H1 (cell line): Measurements from ENCODE around the gene PTPRD. TPM values are rescaled to one million over a fixed set of nuclear protein-coding genes. Genes with fewer than 3 reads are reported as not detected.

Source experiments
- CTCF ChIA-PET: fragments of 300-600 bp; sonication (Branson Sonifier 250); formaldehyde crosslinking; loops from one replicate; lab custom pipeline; 2021; ENCODE audit not compliant: partially characterized antibody; lab: Charles Lee
- POLR2A ChIA-PET: fragments of 300-600 bp; sonication (Branson Sonifier 250); formaldehyde crosslinking; loops from one replicate; lab custom pipeline; 2021; ENCODE audit warnings: inconsistent platforms; ENCODE audit not compliant: partially characterized antibody; lab: Charles Lee
- DNase-seq, 2 experiments: peaks; one replicate each; pipeline versions ENCODE4 v3.0.0 to v3.0.0-alpha.2; 2010 to 2022; ENCODE audit warnings: low spot score in 2 of 2, low read depth in 1 of 2, mixed read lengths in 1 of 2
- FAIRE-seq: peaks from 2 replicates; lab custom pipeline; 2011; peaks lifted over from hg19 to GRCh38; lab: Jason Lieb, UNC
- H2AFZ ChIP-seq: 2 replicates; pipeline ENCODE4 v1.8.1; 2012; ENCODE audit warnings: low read length, inconsistent platforms
- H2AK5ac ChIP-seq: 2 replicates; pipeline ENCODE4 v1.6.1; 2013; ENCODE audit warnings: low read depth, low read length
- H2BK120ac ChIP-seq: replicated peaks from 2 replicates; pipeline ENCODE3; 2013; ENCODE audit warnings: low read depth, low read length, inconsistent platforms
- H2BK12ac ChIP-seq: 2 replicates; pipeline ENCODE4 v1.6.1; 2013; ENCODE audit warnings: low read depth, low read length
- H2BK15ac ChIP-seq: 2 replicates; pipeline ENCODE4 v1.6.1; 2013; ENCODE audit warnings: low read length
- H2BK20ac ChIP-seq: 2 replicates; pipeline ENCODE4 v1.6.1; 2013; ENCODE audit warnings: low read length
- H2BK5ac ChIP-seq: 2 replicates; pipeline ENCODE4 v1.6.1; 2013; ENCODE audit warnings: low read depth, low read length
- H3K14ac ChIP-seq: 2 replicates; pipeline ENCODE4 v1.6.1; 2013; ENCODE audit warnings: inconsistent platforms; ENCODE audit not compliant: insufficient read length
- H3K18ac ChIP-seq: 2 replicates; pipeline ENCODE4 v1.6.1; 2013; ENCODE audit warnings: low read length; ENCODE audit errors: extremely low read depth
- H3K23ac ChIP-seq: 2 replicates; pipeline ENCODE4 v1.6.1; 2013; ENCODE audit warnings: inconsistent platforms; ENCODE audit not compliant: insufficient read length
- H3K23me2 ChIP-seq: 2 replicates; pipeline ENCODE4 v1.6.1; 2013; ENCODE audit warnings: low read depth, low read length
- H3K27ac ChIP-seq: 2 replicates; pipeline ENCODE4 v1.6.1; 2011; ENCODE audit warnings: low read depth, low read length, inconsistent platforms
- H3K27me3 ChIP-seq, 4 experiments: replicated peaks in 1 of 4; 1 replicate in 1 of 4; 2 replicates in 3 of 4; pipeline versions ENCODE4 v1.6.1 to v1.8.1; 2011 to 2013; ENCODE audit warnings: low read length in 3 of 4, mild to moderate bottlenecking in 3 of 4, inconsistent platforms in 2 of 4, mixed read lengths in 2 of 4, moderate library complexity in 1 of 4; ENCODE audit not compliant: control insufficient read depth in 3 of 4, insufficient read depth in 3 of 4; ENCODE audit errors: extremely low read depth in 1 of 4
- H3K36me3 ChIP-seq, 4 experiments: 2 replicates each; pipeline versions ENCODE4 v1.6.1 to v1.8.1; 2011 to 2013; ENCODE audit warnings: mild to moderate bottlenecking in 4 of 4, low read length in 3 of 4, moderate library complexity in 2 of 4, control low read depth in 1 of 4, inconsistent platforms in 1 of 4; ENCODE audit not compliant: insufficient read depth in 4 of 4, control insufficient read depth in 2 of 4
- H3K4ac ChIP-seq: replicated peaks from 2 replicates; pipeline ENCODE3; 2013; ENCODE audit warnings: low read length, low read depth, mixed read lengths, inconsistent platforms; ENCODE audit not compliant: insufficient read length
- H3K4me1 ChIP-seq, 4 experiments: replicated peaks in 1 of 4; 1 replicate in 1 of 4; 2 replicates in 3 of 4; pipeline versions ENCODE4 v1.6.1 to v1.8.1; 2011 to 2013; ENCODE audit warnings: low read length in 3 of 4, inconsistent platforms in 2 of 4, mixed read lengths in 1 of 4; ENCODE audit not compliant: insufficient read depth in 4 of 4, control insufficient read depth in 3 of 4
- H3K4me2 ChIP-seq, 2 experiments: 2 replicates each; pipeline versions ENCODE4 v1.6.1 to v1.8.1; 2011 to 2013; ENCODE audit warnings: low read depth in 2 of 2, low read length in 2 of 2, control low read depth in 1 of 2, inconsistent platforms in 1 of 2, mild to moderate bottlenecking in 1 of 2; ENCODE audit not compliant: insufficient read depth in 1 of 2
- H3K4me3 ChIP-seq, 4 experiments: fragments of 200-600, 300-600 bp in 1 of 4; sonication (generic), shearing (Covaris generic), sonication (Bioruptor Twin) in 1 of 4; 2 replicates each; pipeline versions ENCODE4 v1.5.1 to v1.8.1; 2011 to 2016; ENCODE audit warnings: low read length in 4 of 4, low read depth in 3 of 4, control low read depth in 2 of 4, inconsistent platforms in 2 of 4, mild to moderate bottlenecking in 2 of 4, mixed read lengths in 1 of 4, moderate library complexity in 1 of 4; ENCODE audit not compliant: insufficient read depth in 2 of 4; ENCODE audit errors: extremely low read depth in 1 of 4
- H3K56ac ChIP-seq: replicated peaks from 2 replicates; pipeline ENCODE3; 2013; ENCODE audit warnings: low read depth, mild to moderate bottlenecking, mixed read lengths, low read length, inconsistent platforms; ENCODE audit not compliant: insufficient read length
- H3K79me1 ChIP-seq: 2 replicates; pipeline ENCODE4 v1.6.1; 2013; ENCODE audit warnings: low read depth, low read length, control low read depth
- H3K79me2 ChIP-seq, 2 experiments: 2 replicates each; pipeline versions ENCODE4 v1.6.1 to v1.8.1; 2012 to 2013; ENCODE audit warnings: low read length in 2 of 2, mild to moderate bottlenecking in 2 of 2, inconsistent platforms in 1 of 2; ENCODE audit not compliant: insufficient read depth in 2 of 2, control insufficient read depth in 1 of 2
- H3K9ac ChIP-seq, 4 experiments: replicated peaks in 1 of 4; 1 replicate in 1 of 4; 2 replicates in 3 of 4; pipeline versions ENCODE4 v1.6.1 to v1.8.1; 2011 to 2013; ENCODE audit warnings: low read depth in 3 of 4, low read length in 3 of 4, control low read depth in 2 of 4, mild to moderate bottlenecking in 2 of 4, moderate library complexity in 2 of 4, inconsistent platforms in 1 of 4; ENCODE audit errors: extremely low read depth in 1 of 4
- H3K9me3 ChIP-seq, 2 experiments: 2 replicates each; pipeline versions ENCODE4 v1.6.1 to v1.8.1; 2012 to 2013; ENCODE audit warnings: mild to moderate bottlenecking in 2 of 2, moderate library complexity in 2 of 2, control low read depth in 1 of 2, inconsistent platforms in 1 of 2, low read depth in 1 of 2, low read length in 1 of 2, mixed read lengths in 1 of 2; ENCODE audit not compliant: insufficient read depth in 2 of 2
- H4K20me1 ChIP-seq, 2 experiments: replicated peaks in 1 of 2; 2 replicates each; pipeline versions ENCODE3 to v1.8.1; 2011 to 2013; ENCODE audit warnings: inconsistent platforms in 2 of 2, low read length in 2 of 2, mild to moderate bottlenecking in 1 of 2; ENCODE audit not compliant: insufficient read depth in 2 of 2, control insufficient read depth in 1 of 2
- H4K5ac ChIP-seq: 2 replicates; pipeline ENCODE4 v1.6.1; 2013; ENCODE audit warnings: low read length, low read depth, mixed read lengths, inconsistent platforms; ENCODE audit not compliant: insufficient read length
- H4K8ac ChIP-seq: 2 replicates; pipeline ENCODE4 v1.8.0; 2013; ENCODE audit warnings: mild to moderate bottlenecking, moderate library complexity, low read length, inconsistent platforms; ENCODE audit not compliant: insufficient read depth; ENCODE audit errors: extremely low read depth
- H4K91ac ChIP-seq: replicated peaks from 2 replicates; pipeline ENCODE3; 2013; ENCODE audit warnings: low read length, mixed read lengths, inconsistent platforms; ENCODE audit not compliant: insufficient read length
- CBX8 ChIP-seq: fragments of 300-800, 300-1000 bp; sonication (generic); IDR thresholded peaks from 2 replicates; pipeline ENCODE4 v1.7.1; 2016; ENCODE audit warnings: low read depth, low read length, borderline replicate concordance
- CEBPB ChIP-seq: IDR thresholded peaks from 2 replicates; pipeline ENCODE4 v1.6.1; 2012; ENCODE audit warnings: low read depth, low read length
- JUND ChIP-seq: IDR thresholded peaks from 2 replicates; pipeline ENCODE4 v1.6.1; 2011; ENCODE audit warnings: mild to moderate bottlenecking, improper control_type of control experiment, low read length
- MAX ChIP-seq: IDR thresholded peaks from 2 replicates; pipeline ENCODE4 v1.6.1; 2012; ENCODE audit warnings: inconsistent platforms
- POLR2A ChIP-seq, 2 experiments: IDR thresholded peaks; 1 replicate in 1 of 2; 2 replicates in 1 of 2; pipeline ENCODE4 v1.6.1; 2011; ENCODE audit warnings: low read depth in 2 of 2, low read length in 2 of 2, mild to moderate bottlenecking in 2 of 2; ENCODE audit errors: control extremely low read depth in 1 of 2
- RFX5 ChIP-seq: IDR thresholded peaks from 2 replicates; pipeline ENCODE4 v1.6.1; 2011; ENCODE audit warnings: low read depth, low read length, improper control_type of control experiment, borderline replicate concordance
- RXRA ChIP-seq: IDR thresholded peaks from 2 replicates; pipeline ENCODE4 v1.6.1; 2011; ENCODE audit warnings: low read depth, mild to moderate bottlenecking, low read length, moderate library complexity; ENCODE audit not compliant: insufficient read depth
- SP2 ChIP-seq: IDR thresholded peaks from 2 replicates; pipeline ENCODE4 v1.6.1; 2012; ENCODE audit warnings: mild to moderate bottlenecking, low read length, inconsistent platforms
- SUZ12 ChIP-seq: fragments of 200-600 bp; sonication (generic); IDR thresholded peaks from 2 replicates; pipeline ENCODE4 v1.6.1; 2012; ENCODE audit warnings: mild to moderate bottlenecking, inconsistent platforms, low read length, moderate library complexity, mixed read lengths
- TAF7 ChIP-seq: optimal IDR thresholded peaks from 2 replicates; pipeline ENCODE3; 2011; ENCODE audit warnings: low read depth, mild to moderate bottlenecking, inconsistent platforms, low read length, moderate library complexity, borderline replicate concordance
- WGBS, 2 experiments: shearing (Covaris generic) in 1 of 2; methylation state at CpG; one replicate each; pipeline versions ENCODE4 v1.1.6 to v1.1.7; 2013 to 2015; ENCODE audit warnings: low lambda C conversion rate in 2 of 2, mixed read lengths in 2 of 2, inconsistent platforms in 1 of 2, low coverage in 1 of 2, missing lambda C conversion rate in 1 of 2; ENCODE audit not compliant: insufficient replicate concordance in 2 of 2, insufficient coverage in 1 of 2, insufficient read length in 1 of 2; ENCODE audit errors: extremely low coverage in 1 of 2, missing lambda C conversion rate in 1 of 2; 5-methylcytosine and 5-hydroxymethylcytosine counted together
- polyA plus RNA-seq, 7 experiments: library from polyadenylated mRNA; depleted of rRNA in 3 of 7; stranded (reverse) in 5 of 7; unstranded in 2 of 7; fragments of >200 nt in 5 of 7; fragments of 200-250 nt in 2 of 7; gene quantifications; 1 replicate in 5 of 7; 2 replicates in 1 of 7; 4 replicates in 1 of 7; pipeline versions ENCODE4 v1.2.1 to v1.2.3, GENCODE V29; 2011 to 2013; ENCODE audit warnings: missing spikeins in 2 of 7, mixed read lengths in 2 of 7
- total RNA-seq: library from RNA; stranded (reverse); fragmentation: NEBNext Ultra II Directional; extraction: Animal tissue kit (Norgen Biotek cat#: 25700); gene quantifications from 2 replicates; pipeline ENCODE4 v1.2.1, GENCODE V29; 2021
- TF ChIP-seq, protein P1 (sequence below): IDR thresholded peaks from 2 replicates; pipeline ENCODE4 v1.6.1; 2011; ENCODE audit warnings: low read length, improper control_type of control experiment

The PTPRD gene
- total and polyA plus RNA-seq, 2 of the 8 experiments (the other 6 are each of a cell fraction or from before 2014, with no cell fraction given), result 17.2 to 77.0 TPM

- no peaks in the 10 kb centered on the region for H3K27me3 ChIP-seq
- 0 out of 4 replicates have a peak, but pooled peaks cover 0 to 3% of the 10 kb centered on the region in 2 experiments for H3K9me3 ChIP-seq
- no peak overlapping the region for H3K4ac ChIP-seq
- no peak overlapping the region for H3K18ac ChIP-seq
- H3K27ac ChIP-seq, result no peak overlapping the region
- H3K36me3 ChIP-seq, result no peaks in the 10 kb centered on the region
- no peak overlapping the region for H2BK5ac ChIP-seq
- H2AK5ac ChIP-seq, result no peak overlapping the region
- H3K23me2 ChIP-seq, result no peaks in the 10 kb centered on the region
- H3K4me3 ChIP-seq, result no peak overlapping the region
- H4K5ac ChIP-seq, result no peak overlapping the region
- no peak overlapping the region for H3K9ac ChIP-seq
- H3K56ac ChIP-seq, result no peak overlapping the region
- no peak overlapping the region for H3K4me2 ChIP-seq
- no peak overlapping the region for H2BK15ac ChIP-seq
- TF ChIP-seq CEBPB, result no peak
- no peak for TF ChIP-seq CBX8
- TF ChIP-seq POLR2A (IDR thresholded peaks at IDR 0.05; ENCODE audit: control extremely low read depth in 1 of 2, low read depth in 2 of 2, low read length in 2 of 2), result no peak
- no peak for TF ChIP-seq SP2
- TF ChIP-seq RFX5, result no peak
- no peak for TF ChIP-seq RXRA
- no peak for TF ChIP-seq SUZ12
- TF ChIP-seq, protein P1, sequence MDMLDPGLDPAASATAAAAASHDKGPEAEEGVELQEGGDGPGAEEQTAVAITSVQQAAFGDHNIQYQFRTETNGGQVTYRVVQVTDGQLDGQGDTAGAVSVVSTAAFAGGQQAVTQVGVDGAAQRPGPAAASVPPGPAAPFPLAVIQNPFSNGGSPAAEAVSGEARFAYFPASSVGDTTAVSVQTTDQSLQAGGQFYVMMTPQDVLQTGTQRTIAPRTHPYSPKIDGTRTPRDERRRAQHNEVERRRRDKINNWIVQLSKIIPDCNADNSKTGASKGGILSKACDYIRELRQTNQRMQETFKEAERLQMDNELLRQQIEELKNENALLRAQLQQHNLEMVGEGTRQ, result no peak
- TF ChIP-seq JUND, result no peak
- no peak for TF ChIP-seq TAF7
- no peak for TF ChIP-seq MAX
- CTCF ChIA-PET, result no interaction called here
- 94% methylated on average over 2 of the region's 2 CpGs; no CpG with 5 or more reads in 1 of the 2 experiments for WGBS, 2 experiments
- no peak overlapping the region for H2BK12ac ChIP-seq
- no peaks in the 10 kb centered on the region for H4K20me1 ChIP-seq
- no peak overlapping the region for H3K23ac ChIP-seq
- DNase-seq (no peak), FAIRE-seq (no peak)
- no peak overlapping the region for H2BK120ac ChIP-seq
- H4K91ac ChIP-seq, result no peak overlapping the region
- H4K8ac ChIP-seq, result no peak overlapping the region
- no peaks in the 10 kb centered on the region for H3K79me1 ChIP-seq
- H2AFZ ChIP-seq, result no peak overlapping the region
- H3K79me2 ChIP-seq, result no peaks in the 10 kb centered on the region
- no peak overlapping the region for H2BK20ac ChIP-seq
- POLR2A ChIA-PET, result no interaction called here
- no peaks in the 10 kb centered on the region for H3K4me1 ChIP-seq
- no peak overlapping the region for H3K14ac ChIP-seq
Observed at GRCh38 chr9:8289681-8290080, 2323.1 kb downstream of the PTPRD start.
